ENCODE measurements around the gene TMTC1.

DNA sequence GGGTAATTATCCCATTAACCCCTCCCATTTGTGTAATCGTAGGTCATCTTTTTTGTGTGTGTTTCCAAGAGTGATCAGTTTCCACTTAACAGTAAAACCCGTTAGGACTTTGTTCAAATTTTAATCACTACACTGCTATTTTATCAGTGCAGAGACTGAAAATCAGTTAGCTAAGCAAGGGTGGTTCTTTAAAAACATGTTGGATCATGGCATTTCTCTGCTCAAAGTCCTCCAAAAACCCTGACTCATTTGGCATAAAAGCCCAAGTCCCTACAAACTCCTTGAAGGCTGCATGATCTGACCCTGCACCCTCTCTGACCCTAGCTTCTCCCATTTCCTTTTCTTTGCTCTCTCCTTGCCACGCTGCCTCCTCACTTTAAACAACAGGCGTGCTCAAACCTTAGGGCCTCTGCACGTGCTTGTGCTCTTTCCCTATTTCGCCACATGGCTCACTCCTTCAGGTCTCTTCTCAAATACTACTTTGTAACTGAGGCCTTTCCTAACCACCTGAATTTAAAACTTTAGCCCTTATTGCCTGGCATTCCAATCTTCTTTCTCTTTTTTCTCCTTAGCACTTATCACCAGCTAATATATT, 273.1 kb downstream of the TMTC1 start:
- TF ChIP-seq POLR2AphosphoS5 (IDR thresholded peaks at IDR 0.05; ENCODE audit: low read depth) (no peak), CREB1 (CRISPR knock-in tag; IDR thresholded peaks at IDR 0.05; ENCODE audit: low read depth) (no peak), ZNF331 (CRISPR knock-in tag; IDR thresholded peaks at IDR 0.05; ENCODE audit: low read depth) (no peak), EZH2 (IDR thresholded peaks at IDR 0.05; ENCODE audit: low read depth, unreplicated experiment) (no peak)
- TF ChIP-seq, protein P1, sequence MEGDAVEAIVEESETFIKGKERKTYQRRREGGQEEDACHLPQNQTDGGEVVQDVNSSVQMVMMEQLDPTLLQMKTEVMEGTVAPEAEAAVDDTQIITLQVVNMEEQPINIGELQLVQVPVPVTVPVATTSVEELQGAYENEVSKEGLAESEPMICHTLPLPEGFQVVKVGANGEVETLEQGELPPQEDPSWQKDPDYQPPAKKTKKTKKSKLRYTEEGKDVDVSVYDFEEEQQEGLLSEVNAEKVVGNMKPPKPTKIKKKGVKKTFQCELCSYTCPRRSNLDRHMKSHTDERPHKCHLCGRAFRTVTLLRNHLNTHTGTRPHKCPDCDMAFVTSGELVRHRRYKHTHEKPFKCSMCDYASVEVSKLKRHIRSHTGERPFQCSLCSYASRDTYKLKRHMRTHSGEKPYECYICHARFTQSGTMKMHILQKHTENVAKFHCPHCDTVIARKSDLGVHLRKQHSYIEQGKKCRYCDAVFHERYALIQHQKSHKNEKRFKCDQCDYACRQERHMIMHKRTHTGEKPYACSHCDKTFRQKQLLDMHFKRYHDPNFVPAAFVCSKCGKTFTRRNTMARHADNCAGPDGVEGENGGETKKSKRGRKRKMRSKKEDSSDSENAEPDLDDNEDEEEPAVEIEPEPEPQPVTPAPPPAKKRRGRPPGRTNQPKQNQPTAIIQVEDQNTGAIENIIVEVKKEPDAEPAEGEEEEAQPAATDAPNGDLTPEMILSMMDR (conservative IDR thresholded peaks at IDR 0.05; ENCODE audit: low read depth in 2 of 2) = no peak
- TF ChIP-seq, protein P2, sequence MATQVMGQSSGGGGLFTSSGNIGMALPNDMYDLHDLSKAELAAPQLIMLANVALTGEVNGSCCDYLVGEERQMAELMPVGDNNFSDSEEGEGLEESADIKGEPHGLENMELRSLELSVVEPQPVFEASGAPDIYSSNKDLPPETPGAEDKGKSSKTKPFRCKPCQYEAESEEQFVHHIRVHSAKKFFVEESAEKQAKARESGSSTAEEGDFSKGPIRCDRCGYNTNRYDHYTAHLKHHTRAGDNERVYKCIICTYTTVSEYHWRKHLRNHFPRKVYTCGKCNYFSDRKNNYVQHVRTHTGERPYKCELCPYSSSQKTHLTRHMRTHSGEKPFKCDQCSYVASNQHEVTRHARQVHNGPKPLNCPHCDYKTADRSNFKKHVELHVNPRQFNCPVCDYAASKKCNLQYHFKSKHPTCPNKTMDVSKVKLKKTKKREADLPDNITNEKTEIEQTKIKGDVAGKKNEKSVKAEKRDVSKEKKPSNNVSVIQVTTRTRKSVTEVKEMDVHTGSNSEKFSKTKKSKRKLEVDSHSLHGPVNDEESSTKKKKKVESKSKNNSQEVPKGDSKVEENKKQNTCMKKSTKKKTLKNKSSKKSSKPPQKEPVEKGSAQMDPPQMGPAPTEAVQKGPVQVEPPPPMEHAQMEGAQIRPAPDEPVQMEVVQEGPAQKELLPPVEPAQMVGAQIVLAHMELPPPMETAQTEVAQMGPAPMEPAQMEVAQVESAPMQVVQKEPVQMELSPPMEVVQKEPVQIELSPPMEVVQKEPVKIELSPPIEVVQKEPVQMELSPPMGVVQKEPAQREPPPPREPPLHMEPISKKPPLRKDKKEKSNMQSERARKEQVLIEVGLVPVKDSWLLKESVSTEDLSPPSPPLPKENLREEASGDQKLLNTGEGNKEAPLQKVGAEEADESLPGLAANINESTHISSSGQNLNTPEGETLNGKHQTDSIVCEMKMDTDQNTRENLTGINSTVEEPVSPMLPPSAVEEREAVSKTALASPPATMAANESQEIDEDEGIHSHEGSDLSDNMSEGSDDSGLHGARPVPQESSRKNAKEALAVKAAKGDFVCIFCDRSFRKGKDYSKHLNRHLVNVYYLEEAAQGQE (IDR thresholded peaks at IDR 0.05; ENCODE audit: unreplicated experiment) = no peak
